Measurements from ENCODE around the gene CKAP2L. TPM values are rescaled to one million over a fixed set of nuclear protein-coding genes. Genes with fewer than 3 reads are reported as not detected.

Gene CKAP2L
- total and polyA plus RNA-seq, 10 of the 15 experiments (the other 5 are each of a cell fraction or from before 2014, with no cell fraction given) = 10.5 to 37.4 (median 20.2) TPM

GRCh38 chr2:112768432-112768831, 4.0 kb upstream of the CKAP2L start:
- Histone ChIP-seq H3K4me2 (ENCODE audit: control insufficient read depth, insufficient read depth) (no peak overlapping the region), H3K4me1 (ENCODE audit: control insufficient read depth, insufficient read depth, low read length) (peaks cover 3% of the 10 kb centered on the region), H3K79me2 (ENCODE audit: control insufficient read depth, insufficient read depth, low read length) (peaks cover 10% of the 10 kb centered on the region), H3K4me3 (no peak overlapping the region), H3K27ac (ENCODE audit: control insufficient read depth, insufficient read depth) (no peak overlapping the region), H2AFZ (ENCODE audit: control insufficient read depth, low read depth, low read length) (no peak overlapping the region), H4K20me1 (ENCODE audit: control insufficient read depth, insufficient read depth) (no peaks in the 10 kb centered on the region), H3K9ac (ENCODE audit: control insufficient read depth, insufficient read depth, low read length) (no peak overlapping the region), H3K9me3 (replicated peaks; ENCODE audit: control insufficient read depth, insufficient read depth, low read length) (peaks cover 5% of the 10 kb centered on the region; the same call in 1 of the 3 replicates), H3K27me3 (replicated peaks in 1 of 2; ENCODE audit: control insufficient read depth in 2 of 2, insufficient read depth in 2 of 2, low read length in 1 of 2) (no peaks in the 10 kb centered on the region), H3K36me3 (ENCODE audit: control insufficient read depth in 2 of 2, insufficient read depth in 2 of 2, low read length in 1 of 2) (no peaks in the 10 kb centered on the region)
- FAIRE-seq = no peak
- TF ChIP-seq PAX5 (IDR thresholded peaks at IDR 0.05; ENCODE audit: borderline replicate concordance, low read depth, low read length) (no peak), RELA (IDR thresholded peaks at IDR 0.05; ENCODE audit: borderline replicate concordance, partially characterized antibody) (no peak), MEF2B (IDR thresholded peaks at IDR 0.05; ENCODE audit: partially characterized antibody, poor library complexity, severe bottlenecking) (no peak), BCLAF1 (IDR thresholded peaks at IDR 0.05) (no peak), CHD2 (IDR thresholded peaks at IDR 0.05; ENCODE audit: borderline replicate concordance, low read depth, low read length) (no peak), HDAC2 (IDR thresholded peaks at IDR 0.05) (no peak), POLR2A (IDR thresholded peaks at IDR 0.05; ENCODE audit: low read depth, low read length) (no peak), SMARCA5 (IDR thresholded peaks at IDR 0.05) (no peak), RCOR1 (conservative IDR thresholded peaks at IDR 0.05; ENCODE audit: low read depth, low read length) (no peak), NBN (IDR thresholded peaks at IDR 0.05) (no peak), ZNF207 (IDR thresholded peaks at IDR 0.05; ENCODE audit: borderline replicate concordance) (no peak), RAD21 (IDR thresholded peaks at IDR 0.05; ENCODE audit: insufficient read depth, low read depth, low read length) (no peak), TCF12 (IDR thresholded peaks at IDR 0.05; ENCODE audit: low read depth, low read length) (no peak), SIX5 (IDR thresholded peaks at IDR 0.05; ENCODE audit: low read depth, low read length, severe bottlenecking) (no peak), MTA3 (IDR thresholded peaks at IDR 0.05; ENCODE audit: borderline replicate concordance, low read length) (no peak)
- TF ChIP-seq, protein P1, sequence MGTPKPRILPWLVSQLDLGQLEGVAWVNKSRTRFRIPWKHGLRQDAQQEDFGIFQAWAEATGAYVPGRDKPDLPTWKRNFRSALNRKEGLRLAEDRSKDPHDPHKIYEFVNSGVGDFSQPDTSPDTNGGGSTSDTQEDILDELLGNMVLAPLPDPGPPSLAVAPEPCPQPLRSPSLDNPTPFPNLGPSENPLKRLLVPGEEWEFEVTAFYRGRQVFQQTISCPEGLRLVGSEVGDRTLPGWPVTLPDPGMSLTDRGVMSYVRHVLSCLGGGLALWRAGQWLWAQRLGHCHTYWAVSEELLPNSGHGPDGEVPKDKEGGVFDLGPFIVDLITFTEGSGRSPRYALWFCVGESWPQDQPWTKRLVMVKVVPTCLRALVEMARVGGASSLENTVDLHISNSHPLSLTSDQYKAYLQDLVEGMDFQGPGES (IDR thresholded peaks at IDR 0.05) = no peak
- intact Hi-C loops (cut with micrococcal nuclease; ENCODE audit: unreplicated experiment) = no loop called here
- BruUV-seq (replicated peaks) = no TSS peak
- POLR2A ChIA-PET = interaction anchor here (0.7 kb wide), 1 partner anchor 33 kb away, joined by 3 read pairs; no protein-coding TSS in a partner anchor
- ATAC-seq = no peak
- RAD21 ChIA-PET (ENCODE audit: unreplicated experiment) = no interaction called here
- in situ Hi-C loops (cut with MboI) = no loop called here
- SMC1A ChIA-PET (ENCODE audit: uncharacterized antibody, unreplicated experiment) = interaction anchor here (1.2 to 2.0 kb wide), 3 partner anchors 12 to 16 kb away, joined by 3 to 6 read pairs (median 3); partner anchors contain the start of gene IL1A
- 0% methylated on average over 1 of the region's 1 CpG for WGBS (ENCODE audit: insufficient coverage, insufficient replicate concordance, low lambda C conversion rate, missing lambda C conversion rate)
- CTCF ChIA-PET = no interaction called here
- DNase-seq (ENCODE audit: low read depth, low spot score) = no peak
